Measurements from ENCODE around the gene POLD1.

DNA sequence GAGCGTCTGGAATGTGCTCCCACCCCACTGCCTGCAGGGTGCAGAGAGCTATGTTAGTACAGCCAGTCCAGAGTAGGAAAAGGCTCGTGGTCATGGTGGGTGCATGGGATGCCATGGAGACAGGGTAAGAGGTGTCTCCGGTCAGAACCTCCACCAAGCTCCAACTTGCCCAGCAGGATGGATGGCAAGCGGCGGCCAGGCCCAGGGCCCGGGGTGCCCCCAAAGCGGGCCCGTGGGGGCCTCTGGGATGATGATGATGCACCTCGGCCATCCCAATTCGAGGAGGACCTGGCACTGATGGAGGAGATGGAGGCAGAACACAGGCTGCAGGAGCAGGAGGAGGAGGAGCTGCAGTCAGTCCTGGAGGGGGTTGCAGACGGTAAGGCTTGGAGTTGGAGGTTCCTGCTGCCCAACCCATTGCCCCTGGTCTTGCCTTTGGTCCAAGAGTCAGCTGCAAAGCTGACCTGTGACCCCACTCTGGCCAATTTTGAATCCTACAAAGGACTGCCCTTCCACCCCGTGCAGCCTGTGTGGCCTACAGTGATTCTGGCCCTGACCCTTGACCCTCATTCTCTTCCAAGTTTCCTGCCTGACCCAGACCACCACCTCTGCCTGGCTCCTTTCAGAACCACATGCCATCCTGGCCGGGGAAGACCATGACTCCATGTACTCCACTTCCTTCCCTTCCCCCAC, 14.7 kb downstream of the POLD1 start:
- TF ChIP-seq, protein P1, sequence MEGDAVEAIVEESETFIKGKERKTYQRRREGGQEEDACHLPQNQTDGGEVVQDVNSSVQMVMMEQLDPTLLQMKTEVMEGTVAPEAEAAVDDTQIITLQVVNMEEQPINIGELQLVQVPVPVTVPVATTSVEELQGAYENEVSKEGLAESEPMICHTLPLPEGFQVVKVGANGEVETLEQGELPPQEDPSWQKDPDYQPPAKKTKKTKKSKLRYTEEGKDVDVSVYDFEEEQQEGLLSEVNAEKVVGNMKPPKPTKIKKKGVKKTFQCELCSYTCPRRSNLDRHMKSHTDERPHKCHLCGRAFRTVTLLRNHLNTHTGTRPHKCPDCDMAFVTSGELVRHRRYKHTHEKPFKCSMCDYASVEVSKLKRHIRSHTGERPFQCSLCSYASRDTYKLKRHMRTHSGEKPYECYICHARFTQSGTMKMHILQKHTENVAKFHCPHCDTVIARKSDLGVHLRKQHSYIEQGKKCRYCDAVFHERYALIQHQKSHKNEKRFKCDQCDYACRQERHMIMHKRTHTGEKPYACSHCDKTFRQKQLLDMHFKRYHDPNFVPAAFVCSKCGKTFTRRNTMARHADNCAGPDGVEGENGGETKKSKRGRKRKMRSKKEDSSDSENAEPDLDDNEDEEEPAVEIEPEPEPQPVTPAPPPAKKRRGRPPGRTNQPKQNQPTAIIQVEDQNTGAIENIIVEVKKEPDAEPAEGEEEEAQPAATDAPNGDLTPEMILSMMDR (IDR thresholded peaks at IDR 0.05; ENCODE audit: low read depth, low read length, poor library complexity, severe bottlenecking) = no peak
- TF ChIP-seq EZH2phosphoT487 (IDR thresholded peaks at IDR 0.05; ENCODE audit: borderline replicate concordance, low read length) = no peak
